HepG2 (cell line): Measurements from ENCODE around the gene ARHGEF4. TPM values are rescaled to one million over a fixed set of nuclear protein-coding genes. Genes with fewer than 3 reads are reported as not detected.
A peak's percentile ranks its signal among the peaks of the same experiment; 100 is the strongest.

Experiments used
- CCAR2 ChIP-seq: fragments of 200-400 bp; formaldehyde crosslinking; optimal IDR thresholded peaks from 2 replicates; pipeline ENCODE3; 2018; ENCODE audit warnings: low read depth, mild to moderate bottlenecking, low read length, moderate library complexity
- KAT7 ChIP-seq: IDR thresholded peaks from 2 replicates; pipeline ENCODE4 v1.6.1; 2018; ENCODE audit warnings: borderline replicate concordance, missing compliant biosample characterization
- PAWR ChIP-seq: sonication (generic); formaldehyde crosslinking; IDR thresholded peaks from 2 replicates; pipeline ENCODE4 v1.4.0; 2020; ENCODE audit warnings: missing genetic modification reagents, mild to moderate bottlenecking, borderline replicate concordance
- PHF8 ChIP-seq: sonication (generic); formaldehyde crosslinking; IDR thresholded peaks from 2 replicates; pipeline ENCODE4 v1.5.0; 2020; ENCODE audit warnings: missing genetic modification reagents
- RNF2 ChIP-seq: fragments of 450-650 bp; conservative IDR thresholded peaks from 2 replicates; pipeline ENCODE4 v1.6.1; 2016; ENCODE audit warnings: low read depth
- SP1 ChIP-seq, 2 experiments: fragments of 450-650 bp in 1 of 2; sonication (generic) in 1 of 2; formaldehyde crosslinking in 1 of 2; IDR thresholded peaks; 2 replicates each; pipeline versions ENCODE4 v1.4.0 to v1.6.1; 2016 to 2020; ENCODE audit warnings: missing genetic modification reagents in 1 of 2
- SP5 ChIP-seq: IDR thresholded peaks from 2 replicates; pipeline ENCODE4 v1.6.1; 2016; ENCODE audit warnings: low read depth, borderline replicate concordance
- ZBTB34 ChIP-seq: sonication (generic); formaldehyde crosslinking; IDR thresholded peaks from 2 replicates; pipeline ENCODE4 v1.8.0; 2022; ENCODE audit warnings: mild to moderate bottlenecking, missing genetic modification reagents
- ZC3H4 ChIP-seq: sonication (generic); formaldehyde crosslinking; IDR thresholded peaks from 2 replicates; pipeline ENCODE4 v1.4.0; 2020; ENCODE audit warnings: missing genetic modification reagents, borderline replicate concordance
- ZNF256 ChIP-seq: sonication (generic); formaldehyde crosslinking; conservative IDR thresholded peaks from 2 replicates; pipeline ENCODE4 v1.4.0; 2020; ENCODE audit warnings: missing genetic modification reagents
- ZNF382 ChIP-seq: sonication (generic); formaldehyde crosslinking; IDR thresholded peaks from 2 replicates; pipeline ENCODE4 v1.5.0; 2020; ENCODE audit warnings: missing genetic modification reagents, mild to moderate bottlenecking, borderline replicate concordance
- ZNF713 ChIP-seq: sonication (generic); formaldehyde crosslinking; IDR thresholded peaks from 2 replicates; pipeline ENCODE4 v1.4.0; 2020; ENCODE audit warnings: mild to moderate bottlenecking, missing genetic modification reagents
- ZNF850 ChIP-seq: sonication (generic); formaldehyde crosslinking; conservative IDR thresholded peaks from 2 replicates; pipeline ENCODE4 v1.9.0; 2021; ENCODE audit warnings: mild to moderate bottlenecking, missing genetic modification reagents
- ZNF883 ChIP-seq: sonication (generic); formaldehyde crosslinking; IDR thresholded peaks from 2 replicates; pipeline ENCODE4 v1.5.1; 2020; ENCODE audit warnings: mild to moderate bottlenecking, missing genetic modification reagents; ENCODE audit errors: not compliant biosample characterization
- polyA plus RNA-seq, 8 experiments: library from polyadenylated mRNA; depleted of rRNA in 3 of 8; stranded (reverse) in 7 of 8; unstranded in 1 of 8; fragments of >200 nt; fragmentation: Illumina TruSeq in 4 of 8; extraction: Trizol in 4 of 8; gene quantifications; 2 replicates each; pipeline versions ENCODE4 v1.2.1 to v1.2.3, GENCODE V29; 2011 to 2016; ENCODE audit warnings: low read depth in 4 of 8, missing spikeins in 1 of 8, mixed read lengths in 1 of 8; ENCODE audit not compliant: insufficient read depth in 1 of 8
- total RNA-seq, 5 experiments: library from RNA; depleted of rRNA; stranded (reverse); fragments of >200 nt; fragmentation: Illumina TruSeq; extraction: Trizol; gene quantifications; 2 replicates each; pipeline ENCODE4 v1.2.3, GENCODE V29; 2016; ENCODE audit warnings: low read depth in 1 of 5
- TF ChIP-seq, protein P1 (sequence below): IDR thresholded peaks from 2 replicates; pipeline ENCODE4 v1.6.1; 2016
- TF ChIP-seq, protein P2 (sequence below): IDR thresholded peaks from 2 replicates; pipeline ENCODE4 v1.6.1; 2016; ENCODE audit warnings: low read depth, control low read depth
- TF ChIP-seq, protein P3 (sequence below): IDR thresholded peaks from 2 replicates; pipeline ENCODE4 v1.6.1; 2016; ENCODE audit warnings: missing compliant biosample characterization, missing genetic modification reagents, borderline replicate concordance
- TF ChIP-seq, protein P4 (sequence below): sonication (generic); formaldehyde crosslinking; IDR thresholded peaks from 2 replicates; pipeline ENCODE4 v1.8.0; 2022; ENCODE audit warnings: missing genetic modification reagents, mild to moderate bottlenecking, inconsistent platforms, borderline replicate concordance

The ARHGEF4 gene
- total and polyA plus RNA-seq, 2 of the 13 experiments (the other 11 are each of a cell fraction or from before 2014, with no cell fraction given) = 0.11 to 0.13 TPM

- no peak for TF ChIP-seq ZNF382 (CRISPR knock-in tag)
- peak; percentile 65; the same call in 1 of the 2 replicates for TF ChIP-seq KAT7 (CRISPR knock-in tag)
- TF ChIP-seq SP1 (IDR thresholded peaks at IDR 0.05) = no peak
- TF ChIP-seq SP1 (CRISPR knock-in tag; IDR thresholded peaks at IDR 0.05) = no peak
- TF ChIP-seq, protein P1, sequence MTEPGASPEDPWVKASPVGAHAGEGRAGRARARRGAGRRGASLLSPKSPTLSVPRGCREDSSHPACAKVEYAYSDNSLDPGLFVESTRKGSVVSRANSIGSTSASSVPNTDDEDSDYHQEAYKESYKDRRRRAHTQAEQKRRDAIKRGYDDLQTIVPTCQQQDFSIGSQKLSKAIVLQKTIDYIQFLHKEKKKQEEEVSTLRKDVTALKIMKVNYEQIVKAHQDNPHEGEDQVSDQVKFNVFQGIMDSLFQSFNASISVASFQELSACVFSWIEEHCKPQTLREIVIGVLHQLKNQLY (CRISPR knock-in tag) = no peak
- TF ChIP-seq, protein P2, sequence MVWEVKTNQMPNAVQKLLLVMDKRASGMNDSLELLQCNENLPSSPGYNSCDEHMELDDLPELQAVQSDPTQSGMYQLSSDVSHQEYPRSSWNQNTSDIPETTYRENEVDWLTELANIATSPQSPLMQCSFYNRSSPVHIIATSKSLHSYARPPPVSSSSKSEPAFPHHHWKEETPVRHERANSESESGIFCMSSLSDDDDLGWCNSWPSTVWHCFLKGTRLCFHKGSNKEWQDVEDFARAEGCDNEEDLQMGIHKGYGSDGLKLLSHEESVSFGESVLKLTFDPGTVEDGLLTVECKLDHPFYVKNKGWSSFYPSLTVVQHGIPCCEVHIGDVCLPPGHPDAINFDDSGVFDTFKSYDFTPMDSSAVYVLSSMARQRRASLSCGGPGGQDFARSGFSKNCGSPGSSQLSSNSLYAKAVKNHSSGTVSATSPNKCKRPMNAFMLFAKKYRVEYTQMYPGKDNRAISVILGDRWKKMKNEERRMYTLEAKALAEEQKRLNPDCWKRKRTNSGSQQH (CRISPR knock-in tag) = 0 out of 2 replicates have a peak, but pooled peaks have one; percentile 29
- TF ChIP-seq, protein P3, sequence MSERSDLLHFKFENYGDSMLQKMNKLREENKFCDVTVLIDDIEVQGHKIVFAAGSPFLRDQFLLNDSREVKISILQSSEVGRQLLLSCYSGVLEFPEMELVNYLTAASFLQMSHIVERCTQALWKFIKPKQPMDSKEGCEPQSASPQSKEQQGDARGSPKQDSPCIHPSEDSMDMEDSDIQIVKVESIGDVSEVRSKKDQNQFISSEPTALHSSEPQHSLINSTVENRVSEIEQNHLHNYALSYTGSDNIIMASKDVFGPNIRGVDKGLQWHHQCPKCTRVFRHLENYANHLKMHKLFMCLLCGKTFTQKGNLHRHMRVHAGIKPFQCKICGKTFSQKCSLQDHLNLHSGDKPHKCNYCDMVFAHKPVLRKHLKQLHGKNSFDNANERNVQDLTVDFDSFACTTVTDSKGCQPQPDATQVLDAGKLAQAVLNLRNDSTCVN (CRISPR knock-in tag) = no peak
- peak; percentile 76 for TF ChIP-seq PHF8
- TF ChIP-seq PAWR = no peak
- no peak for TF ChIP-seq CCAR2
- no peak for TF ChIP-seq ZNF883 (CRISPR knock-in tag)
- no peak for TF ChIP-seq RNF2
- TF ChIP-seq ZC3H4 (CRISPR knock-in tag) = no peak
- no peak for TF ChIP-seq SP5 (CRISPR knock-in tag)
- TF ChIP-seq, protein P4, sequence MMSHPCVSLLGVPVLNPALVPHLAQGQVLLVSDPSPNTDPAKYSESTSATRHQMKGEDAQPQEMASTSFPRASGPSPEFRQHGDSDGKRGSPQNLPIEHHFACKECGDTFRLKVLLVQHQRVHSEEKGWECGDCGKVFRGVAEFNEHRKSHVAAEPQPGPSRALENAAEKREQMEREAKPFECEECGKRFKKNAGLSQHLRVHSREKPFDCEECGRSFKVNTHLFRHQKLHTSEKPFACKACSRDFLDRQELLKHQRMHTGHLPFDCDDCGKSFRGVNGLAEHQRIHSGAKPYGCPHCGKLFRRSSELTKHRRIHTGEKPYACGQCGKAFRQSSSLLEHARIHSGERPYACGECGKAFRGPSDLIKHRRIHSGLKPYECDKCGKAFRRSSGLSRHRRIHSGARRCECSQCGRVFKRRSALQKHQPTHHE (CRISPR knock-in tag) = 0 out of 2 replicates have a peak, but pooled peaks have one; percentile 51
- no peak for TF ChIP-seq ZNF713 (CRISPR knock-in tag)
- no peak for TF ChIP-seq ZBTB34
- TF ChIP-seq ZNF256 = no peak
- TF ChIP-seq ZNF850 = peak; percentile 68
These were observed 257.2 kb downstream of the ARHGEF4 start (continued) for GRCh38 chr2:131093696-131094462.
